Skin of body (tissue), 2 donors: ENCODE measurements around the gene PPP2R2C. TPM values are rescaled to one million over a fixed set of nuclear protein-coding genes. Genes with fewer than 3 reads are reported as not detected.

Source experiments
- DNase-seq: peaks from one replicate; lab custom pipeline; 2025; lab: John Stamatoyannopoulos, UW
- total RNA-seq: library from RNA; depleted of rRNA; stranded (reverse); fragments of >200 nt; gene quantifications from one replicate; pipeline ENCODE4 v1.2.3, GENCODE V29; 2014

The PPP2R2C gene
- total RNA-seq, 1 donor from 2014 or later: 3.0 TPM

DNA sequence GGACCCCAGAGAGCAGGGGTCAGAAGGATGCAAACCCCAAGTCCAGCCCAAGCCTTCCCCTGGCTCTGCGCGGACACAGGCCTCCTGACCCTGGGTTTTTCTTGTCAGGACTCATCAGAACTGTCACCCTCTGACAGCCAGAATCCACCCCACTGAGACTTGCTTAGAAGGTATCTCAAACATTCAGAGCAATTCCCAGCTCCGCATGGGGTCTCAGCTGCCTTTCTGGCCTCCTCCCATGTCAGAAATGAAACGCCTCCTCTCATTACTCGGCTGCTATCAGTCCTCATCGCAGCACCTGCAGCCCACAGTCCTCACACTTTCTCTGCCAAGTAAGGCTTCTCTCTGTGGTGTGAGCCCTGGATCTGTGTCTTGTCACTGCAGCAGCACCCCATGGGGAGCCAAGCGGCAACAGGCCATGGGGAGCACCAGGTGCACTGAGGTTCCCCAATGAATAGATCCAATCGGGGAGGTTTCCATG lies 105.0 kb downstream of the PPP2R2C start:
- DNase-seq: no peak

DNA sequence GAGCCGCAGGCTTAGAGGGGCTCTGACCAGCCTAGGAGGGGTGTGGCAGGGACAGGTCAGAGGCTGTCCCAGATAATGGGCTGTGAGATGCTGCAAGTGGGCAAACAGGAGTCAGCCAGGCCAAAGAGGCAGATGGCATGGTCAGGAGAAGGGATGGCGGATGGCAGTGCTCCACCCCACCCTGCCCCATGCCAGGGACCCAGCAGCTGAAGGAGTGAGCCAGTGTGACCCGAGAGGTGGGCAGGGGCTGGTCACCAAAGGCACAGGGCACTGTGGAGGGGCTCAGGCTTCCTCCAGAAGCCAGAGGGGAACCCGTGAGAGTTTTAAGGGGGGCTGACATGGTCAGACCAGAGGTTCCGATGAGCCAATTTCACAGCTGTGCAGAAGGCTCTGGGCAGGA lies 105.8 kb downstream of the PPP2R2C start:
- DNase-seq: no peak

DNA sequence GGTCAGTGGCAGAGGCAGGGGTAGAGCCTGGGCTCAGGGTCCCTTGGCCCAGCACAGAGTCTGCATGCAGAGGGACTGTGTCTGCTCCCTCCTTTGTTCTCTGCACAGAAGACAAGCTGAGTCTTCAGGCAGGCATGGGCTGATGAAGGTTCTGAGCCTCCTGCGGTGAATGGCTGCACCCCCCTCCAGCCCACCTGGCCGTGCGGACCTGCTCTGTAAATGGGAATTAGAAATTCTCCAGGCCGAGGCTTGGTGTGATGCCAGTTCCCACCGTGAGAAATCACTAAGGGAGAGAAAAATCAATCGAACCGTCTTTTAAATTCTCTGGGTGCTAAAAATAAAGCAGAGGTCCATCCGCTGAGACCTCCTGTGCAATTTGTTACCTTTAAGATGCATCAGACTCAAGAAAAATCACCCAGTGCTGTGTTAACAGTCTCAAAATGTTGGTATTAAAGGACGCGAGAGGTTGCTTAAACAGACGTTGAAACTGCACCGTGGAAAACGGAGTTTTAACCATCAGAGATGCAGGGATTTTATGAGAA lies 106.8 kb downstream of the PPP2R2C start:
- DNase-seq: no peak

DNA sequence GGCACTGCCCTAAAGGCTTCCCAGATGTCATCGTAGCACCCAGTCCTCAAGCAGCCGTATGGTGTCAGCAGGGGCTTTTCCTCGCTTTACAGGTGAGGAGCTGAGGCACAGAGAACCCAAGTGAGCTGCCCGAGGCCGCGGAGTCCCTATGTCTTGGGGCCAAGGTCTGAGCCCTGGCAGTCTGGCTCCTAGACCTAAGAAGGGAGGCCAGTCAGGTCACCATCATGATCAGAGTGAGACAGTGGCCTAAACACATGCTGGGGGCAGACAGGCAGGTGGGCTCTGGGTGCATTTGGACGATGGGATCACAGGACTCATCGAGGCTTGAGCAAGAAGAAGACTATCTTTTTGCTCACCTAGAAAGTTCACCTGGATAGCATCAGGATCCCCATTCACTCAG lies 107.8 kb downstream of the PPP2R2C start:
- DNase-seq: no peak

DNA sequence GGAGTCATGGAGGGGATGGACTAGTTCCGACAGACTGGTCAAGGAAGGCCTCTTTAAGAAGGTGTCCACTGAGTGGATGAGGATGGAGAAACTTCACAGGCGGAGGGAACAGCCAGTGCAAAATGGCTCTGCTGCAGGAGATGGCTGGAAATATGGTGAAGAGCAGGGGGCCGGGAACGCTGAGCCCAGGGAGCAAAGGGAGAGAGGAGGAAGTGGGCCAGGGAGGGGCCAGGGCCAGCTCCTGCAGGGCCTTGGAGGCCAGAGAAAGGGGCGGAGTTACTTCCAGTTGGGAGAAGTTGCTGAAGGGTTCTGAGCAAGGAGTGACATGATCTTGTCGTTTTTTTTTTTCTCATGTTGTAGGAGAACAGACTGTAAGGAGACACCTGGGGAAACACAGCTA lies 108.3 kb downstream of the PPP2R2C start:
- DNase-seq: no peak

DNA sequence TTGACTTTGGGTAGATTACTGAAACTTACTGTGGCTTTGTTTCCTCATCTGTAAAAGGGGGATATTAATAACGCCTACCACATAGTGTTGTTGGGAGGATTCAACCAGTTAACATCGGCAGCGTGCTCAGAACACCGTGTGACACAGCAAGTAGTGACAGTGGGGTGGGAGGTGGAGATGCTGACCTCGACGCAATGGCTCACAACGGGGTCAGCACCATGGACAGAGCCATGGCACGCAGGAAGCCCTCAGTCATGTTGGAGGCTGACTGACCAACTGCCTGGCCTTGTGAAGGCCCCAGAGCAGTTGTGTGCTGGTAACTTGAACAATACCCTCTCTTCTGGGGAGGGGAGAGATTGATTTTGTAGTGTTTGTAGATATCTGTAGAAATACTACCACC lies 109.5 kb downstream of the PPP2R2C start:
- DNase-seq: no peak

DNA sequence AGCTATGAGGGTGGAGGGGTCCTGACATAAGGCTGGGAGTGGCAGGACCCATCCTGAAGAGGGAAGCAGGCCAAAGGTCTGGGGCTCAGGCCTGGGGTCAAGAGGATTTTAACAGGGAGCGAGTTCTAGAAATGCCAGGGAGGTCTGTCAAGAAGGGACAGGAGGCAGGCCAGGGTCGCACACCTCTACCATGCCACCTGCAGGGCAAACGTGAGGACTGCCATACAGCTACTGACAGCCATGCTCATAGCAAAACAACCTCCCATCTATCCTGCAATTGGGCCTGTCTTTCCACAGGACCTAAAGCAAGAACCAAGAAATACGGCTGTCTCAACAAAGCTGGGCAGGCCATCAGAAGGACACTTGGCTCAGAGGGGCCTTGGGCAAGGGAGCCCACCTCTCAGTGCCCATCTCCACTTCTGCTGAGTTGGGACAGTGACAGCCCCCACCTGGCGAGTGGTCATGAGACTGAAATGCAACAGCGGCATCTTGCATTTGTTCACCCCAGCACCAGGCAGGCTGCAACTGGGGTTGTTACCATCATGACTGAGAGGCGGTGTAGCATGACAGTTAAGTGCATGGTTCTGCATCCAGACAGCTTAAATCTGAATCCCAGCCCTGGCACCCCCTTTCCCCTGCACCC lies 110.0 kb downstream of the PPP2R2C start:
- DNase-seq: no peak

DNA sequence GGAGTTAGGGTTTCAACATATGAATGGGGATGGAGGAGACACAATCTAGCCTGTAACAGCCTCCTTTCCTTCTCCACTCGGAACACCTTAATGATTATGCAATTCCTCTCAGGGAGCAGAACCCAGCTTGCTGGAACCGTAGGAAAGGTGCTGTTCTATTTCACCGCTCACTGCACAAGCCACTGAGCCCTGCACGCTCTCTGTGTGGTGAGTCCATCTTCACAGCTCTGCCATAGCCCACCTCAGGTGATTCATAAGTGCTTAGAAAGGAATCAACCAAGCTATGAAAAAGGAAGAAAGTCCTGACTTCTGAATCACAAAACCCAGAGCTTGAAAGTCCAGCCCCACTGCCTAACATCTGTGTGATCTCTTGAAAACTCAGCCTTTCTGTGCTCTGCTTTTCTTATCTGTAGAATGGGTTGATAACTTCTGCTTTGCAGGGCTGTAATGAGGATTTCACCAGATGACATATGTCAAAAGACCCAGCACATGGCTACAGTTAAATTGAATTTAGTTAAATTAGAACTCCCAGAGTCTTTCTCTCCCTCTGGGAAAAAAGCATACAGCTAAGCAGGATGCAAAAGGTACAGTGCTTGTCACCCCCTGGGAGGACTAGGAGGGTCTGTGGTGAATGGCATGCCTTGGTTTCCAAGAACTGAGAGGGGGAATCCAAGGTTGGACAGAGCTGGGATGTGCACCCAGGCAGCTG lies 111.2 kb downstream of the PPP2R2C start:
- DNase-seq: no peak

DNA sequence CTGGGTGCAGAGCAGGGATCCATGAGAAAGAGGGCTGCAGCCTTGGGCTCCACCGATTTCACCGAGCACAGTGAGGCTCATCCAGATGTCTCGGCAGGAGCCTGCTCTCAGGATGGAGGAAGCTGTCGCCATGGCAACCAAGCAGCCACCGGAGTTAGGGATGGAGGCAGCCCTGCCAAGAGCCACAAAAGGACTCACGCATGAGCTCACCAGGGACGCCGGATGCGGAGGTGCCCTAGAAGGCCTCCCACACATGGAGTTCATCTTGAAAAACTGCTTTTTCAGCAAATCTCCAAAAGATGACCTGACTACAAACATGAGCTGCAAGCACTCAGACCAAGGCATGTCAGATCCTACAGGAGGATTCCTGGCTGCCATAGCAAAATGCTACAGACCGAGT lies 112.0 kb downstream of the PPP2R2C start:
- DNase-seq: no peak

DNA sequence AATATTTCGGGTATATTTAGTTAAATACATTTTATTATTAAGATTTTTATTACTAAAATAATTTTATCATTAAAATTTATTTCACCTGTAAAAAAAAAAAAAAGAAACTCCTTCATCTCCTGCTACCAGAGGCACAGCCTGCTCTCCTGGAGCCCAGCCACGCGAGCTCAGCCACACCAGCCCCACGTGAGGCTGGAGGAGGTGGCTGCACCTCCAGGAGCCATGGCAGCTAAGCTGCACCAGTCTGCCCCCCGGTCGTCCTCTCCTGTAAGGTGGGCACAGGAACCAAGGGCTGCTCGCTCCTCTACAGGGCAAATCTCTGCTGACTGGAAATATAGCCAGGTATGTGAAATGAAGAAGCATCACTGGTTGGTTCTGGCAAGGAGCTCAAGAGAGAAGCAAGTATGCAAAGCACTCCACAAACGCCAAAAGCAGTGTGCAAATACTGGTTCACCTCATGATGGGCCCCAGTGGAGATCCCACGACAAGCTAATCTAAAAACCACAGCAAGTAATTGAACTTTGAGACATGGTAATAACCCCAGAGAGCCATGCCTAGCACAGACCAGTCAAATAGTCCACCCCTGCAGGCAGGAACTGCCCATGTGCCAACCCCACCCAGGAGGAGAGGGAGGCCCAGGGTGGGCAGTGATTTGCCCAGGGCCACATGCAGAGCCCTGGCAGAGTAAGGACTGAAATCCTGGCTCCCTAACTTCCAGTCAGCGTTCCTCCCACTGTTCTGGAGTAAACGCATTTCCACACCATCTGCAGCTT lies 112.7 kb downstream of the PPP2R2C start:
- no peak for DNase-seq

DNA sequence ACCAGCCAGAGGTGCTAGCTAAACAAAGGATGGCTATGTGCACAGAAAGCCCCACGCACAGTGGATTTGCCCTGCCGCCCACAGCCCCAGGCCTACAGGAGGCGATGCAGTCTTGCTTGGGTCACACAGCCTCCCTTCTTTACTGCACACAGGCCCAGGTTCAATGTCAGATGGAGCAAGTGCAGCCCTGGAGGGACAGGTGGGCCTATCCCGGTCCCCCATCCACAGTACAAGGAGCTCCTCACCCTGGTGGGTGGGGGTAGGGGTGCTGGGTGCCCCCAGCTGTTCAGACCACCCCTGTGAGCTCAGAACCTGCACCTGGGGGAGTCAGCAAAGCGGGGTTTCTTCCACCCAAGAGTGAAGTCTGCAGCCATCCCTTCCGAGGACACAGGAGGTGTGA lies 114.9 kb downstream of the PPP2R2C start:
- no peak for DNase-seq

DNA sequence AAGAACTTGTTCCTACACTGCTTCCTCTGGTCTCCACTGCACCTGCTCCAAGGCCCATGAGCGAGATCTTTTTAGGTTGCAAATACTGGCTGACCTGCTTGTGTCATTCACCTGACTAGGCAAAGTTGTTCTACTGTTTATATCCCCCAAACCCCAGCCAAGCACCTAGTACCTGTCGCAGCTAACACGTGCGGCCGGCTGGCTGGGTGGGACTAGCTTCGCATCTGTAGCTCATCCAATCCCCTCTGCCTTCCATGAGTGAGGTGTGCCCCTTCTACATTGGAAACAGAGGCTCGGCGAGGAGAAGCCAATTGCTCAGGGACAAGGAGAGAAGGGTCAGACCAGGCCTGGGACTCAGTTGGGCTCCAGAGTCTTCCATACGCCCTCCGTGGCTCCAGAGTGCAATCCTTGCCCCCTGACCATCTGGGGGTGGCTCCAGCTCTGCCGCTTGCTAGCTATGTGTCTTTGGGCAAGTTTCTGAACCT lies 116.3 kb downstream of the PPP2R2C start:
- no peak for DNase-seq

DNA sequence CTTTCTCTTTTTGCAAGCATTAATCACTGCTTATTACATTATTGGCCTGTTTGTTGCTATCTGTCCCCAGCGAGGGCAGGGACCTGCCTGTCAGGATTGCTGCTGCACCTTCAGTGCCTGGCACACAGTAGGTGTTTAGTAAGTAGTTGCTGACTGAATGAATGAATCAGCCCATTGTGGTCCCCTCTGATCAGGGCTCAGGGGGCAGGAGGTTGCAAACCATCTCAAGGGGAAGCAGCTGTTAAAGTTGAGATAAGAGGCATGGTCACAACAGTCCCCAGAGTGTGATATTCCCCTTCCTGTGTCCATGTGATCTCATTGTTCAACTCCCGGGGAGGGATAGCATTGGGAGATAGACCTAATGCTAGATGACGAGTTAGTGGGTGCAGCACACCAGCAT lies 117.4 kb downstream of the PPP2R2C start:
- no peak for DNase-seq

DNA sequence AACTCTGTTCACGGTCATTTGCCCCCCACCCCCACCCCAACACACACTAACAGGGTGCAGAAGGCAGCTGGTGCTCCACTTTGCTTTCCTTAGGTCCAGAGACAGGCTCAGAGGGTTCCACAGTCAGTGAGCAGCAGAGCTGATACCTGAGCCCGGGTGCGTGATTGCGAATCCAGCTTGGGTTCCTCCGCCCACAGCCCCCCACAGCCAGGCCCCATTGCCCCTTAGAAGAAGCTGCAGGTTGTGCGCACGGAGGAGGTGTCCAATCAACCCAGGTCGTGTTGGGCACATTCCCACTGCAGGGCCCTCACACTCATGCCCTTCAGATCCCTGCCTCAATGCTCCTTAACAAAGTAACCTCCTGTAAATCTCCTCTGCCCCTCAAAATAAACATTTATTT lies 117.8 kb downstream of the PPP2R2C start:
- DNase-seq: no peak

DNA sequence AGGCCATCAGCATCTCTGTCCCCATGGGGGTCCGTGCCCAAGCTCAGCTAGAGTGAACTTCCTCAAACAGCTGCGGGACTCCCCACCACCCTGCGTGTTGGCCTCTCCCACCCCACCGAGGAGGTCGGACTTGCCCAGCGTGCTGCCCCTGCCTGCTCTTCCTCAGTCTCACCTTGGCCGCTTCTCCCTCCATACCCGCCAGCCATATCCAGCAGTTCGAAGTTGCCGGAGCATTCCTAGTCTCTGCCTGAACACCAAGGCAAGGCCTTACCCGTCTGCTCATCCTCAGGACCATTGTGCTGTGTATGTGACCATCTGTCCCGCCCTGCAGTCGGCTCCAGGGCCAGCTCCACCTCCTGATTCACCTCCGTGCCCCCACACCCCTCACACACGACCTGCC lies 118.3 kb downstream of the PPP2R2C start:
- no peak for DNase-seq

DNA sequence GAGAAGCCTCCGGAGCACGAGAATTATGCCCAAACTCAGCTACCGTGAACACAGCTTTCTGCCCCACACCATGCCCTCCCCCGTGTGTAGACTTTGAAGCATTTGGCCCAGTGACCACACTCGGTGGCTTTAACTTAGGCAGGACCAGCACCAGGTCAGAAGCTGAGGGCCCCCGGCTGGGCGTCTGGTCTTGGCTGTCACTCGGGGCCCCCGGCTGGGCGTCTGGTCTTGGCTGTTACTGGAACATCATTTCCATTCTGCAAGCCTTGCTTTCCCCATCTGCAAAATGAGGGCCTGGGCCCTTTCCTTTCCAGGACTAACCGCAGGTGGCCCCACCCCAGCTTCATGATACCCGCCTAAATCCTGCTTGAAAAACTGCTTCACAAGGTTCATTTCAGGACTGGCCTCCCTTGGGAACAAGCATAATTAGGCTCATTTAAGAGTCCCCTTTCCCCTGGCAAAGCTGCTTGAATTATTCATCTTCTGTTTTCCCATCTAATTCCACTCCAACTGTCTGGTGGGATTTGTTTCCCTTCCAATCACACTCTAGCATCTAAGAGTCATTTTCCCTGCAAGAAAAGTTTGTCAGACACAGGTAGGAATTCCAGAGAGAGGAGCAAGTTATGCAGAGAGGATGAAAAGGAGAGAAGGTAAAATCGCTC lies 120.3 kb downstream of the PPP2R2C start:
- no peak for DNase-seq

DNA sequence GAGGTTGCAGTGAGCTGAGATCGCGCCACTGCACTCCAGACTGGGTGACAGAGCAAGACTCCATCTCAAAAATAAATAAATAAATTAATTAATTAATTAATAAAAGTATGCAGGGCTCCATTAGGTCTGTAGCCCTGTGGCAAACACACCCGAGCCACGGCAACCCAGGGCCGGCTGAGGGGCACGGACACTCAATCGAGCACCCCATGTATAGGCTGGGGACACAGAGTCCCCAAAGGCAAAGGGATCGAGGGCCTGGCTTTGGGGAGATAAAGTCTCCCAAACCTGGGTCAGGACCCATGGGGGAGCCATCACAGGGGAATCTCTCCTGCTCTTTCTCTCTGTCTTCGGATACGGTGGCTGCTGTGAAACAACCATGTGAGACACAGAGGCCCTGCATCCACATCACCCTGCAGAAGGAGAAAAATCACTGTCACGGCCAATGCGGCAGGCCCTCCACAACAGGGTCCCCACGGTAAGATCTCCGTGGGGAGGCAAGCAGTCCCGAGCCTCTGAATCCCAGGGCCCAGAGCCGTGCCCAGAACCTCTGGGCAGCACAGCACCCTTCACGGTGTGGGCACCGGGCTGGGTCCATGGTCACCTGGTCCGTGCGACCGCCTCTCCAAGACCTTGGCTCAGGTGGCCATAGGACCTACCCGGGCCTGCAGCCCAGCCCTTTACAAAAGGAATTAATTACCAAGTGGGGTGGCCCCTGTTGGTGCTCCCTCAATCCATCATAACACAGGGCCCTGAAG lies 121.0 kb downstream of the PPP2R2C start:
- DNase-seq: no peak

DNA sequence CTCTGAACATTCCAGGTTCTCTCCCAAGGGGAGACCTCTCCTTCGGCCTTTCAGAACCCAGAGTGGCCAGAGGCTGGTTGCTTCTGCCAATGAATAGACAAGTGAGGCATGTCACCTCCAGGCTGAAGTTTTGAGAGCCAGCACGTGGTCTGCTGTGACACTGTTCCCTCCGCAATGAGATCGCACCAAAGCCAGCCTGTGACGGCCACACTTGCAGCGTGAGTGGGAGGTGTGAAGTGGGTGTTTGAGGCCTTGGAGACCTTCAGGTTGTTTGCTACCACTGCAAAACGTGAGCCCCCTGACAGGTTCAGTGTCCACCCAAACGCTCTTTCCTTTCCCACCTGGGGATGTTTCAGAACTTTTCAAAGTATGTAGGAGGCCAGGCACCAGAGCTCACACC lies 121.8 kb downstream of the PPP2R2C start:
- DNase-seq: no peak

DNA sequence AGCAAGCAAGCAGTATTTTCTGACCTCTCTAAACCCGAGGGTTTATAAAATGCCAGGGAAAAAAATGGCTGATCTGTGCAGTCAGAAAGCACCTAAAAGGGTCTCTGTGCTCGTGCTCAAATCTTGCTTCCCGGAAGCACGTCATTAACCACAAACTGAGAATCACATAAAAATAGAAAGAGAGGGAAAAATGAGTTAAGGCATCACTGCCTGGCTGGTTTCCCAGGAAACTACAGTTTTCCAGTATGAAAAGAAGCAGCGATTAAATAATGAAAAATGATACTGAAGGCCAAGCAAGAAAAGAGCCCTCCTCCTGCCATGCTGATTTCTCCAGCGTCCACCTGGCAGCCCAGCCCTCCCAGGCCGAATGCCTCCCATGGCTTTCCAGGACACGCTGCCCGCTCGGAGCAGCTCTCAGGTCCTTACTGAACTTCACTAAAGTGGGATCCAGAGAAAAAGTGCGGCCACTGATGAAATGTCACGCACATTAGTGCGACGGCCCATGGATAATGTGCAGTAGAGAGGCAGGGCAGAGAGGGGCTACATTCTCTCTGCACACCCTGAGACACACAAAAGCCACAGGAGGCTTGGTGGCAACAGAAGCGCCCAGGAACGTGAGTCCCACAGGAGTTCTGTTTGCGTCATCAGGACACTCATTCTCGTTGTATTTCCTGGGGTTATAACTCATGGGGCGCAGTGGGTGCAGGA lies 122.4 kb downstream of the PPP2R2C start:
- DNase-seq: no peak

DNA sequence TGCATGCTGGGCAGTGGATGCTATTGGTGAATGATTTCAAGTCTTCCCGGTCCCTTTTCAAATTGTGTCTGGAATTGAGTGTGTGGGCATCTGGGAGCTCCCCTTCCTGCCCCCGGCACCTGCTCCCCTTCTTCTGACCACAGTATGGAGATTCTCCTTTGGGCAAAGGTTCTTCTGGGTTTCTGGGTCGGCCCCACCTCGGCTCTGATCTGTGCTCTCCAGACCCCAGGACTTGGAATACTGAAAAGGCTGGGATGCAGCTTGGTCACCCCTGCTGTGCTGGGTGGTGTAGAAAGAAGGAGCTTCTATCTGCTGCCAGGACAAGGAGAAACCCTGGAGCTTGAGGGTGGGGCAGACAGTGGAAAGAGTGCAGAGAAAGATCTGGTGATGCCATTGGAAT lies 124.0 kb downstream of the PPP2R2C start:
- DNase-seq: no peak
